Endothelial cell (in vitro differentiated cells): Measurements from ENCODE around the gene HAPLN2. TPM values are rescaled to one million over a fixed set of nuclear protein-coding genes. Genes with fewer than 3 reads are reported as not detected.

Experiments used
- DNase-seq: peaks from one replicate; pipeline ENCODE4 v3.0.0; 2021; ENCODE audit warnings: low spot score
- H3K27ac Mint-ChIP-seq: one replicate; pipeline ENCODE4 v1.8.0; 2021; ENCODE audit warnings: mixed read lengths, inconsistent platforms; ENCODE audit not compliant: unreplicated experiment
- H3K27me3 Mint-ChIP-seq: one replicate; pipeline ENCODE4 v1.8.0; 2021; ENCODE audit warnings: mild to moderate bottlenecking, moderate library complexity, mixed read lengths, inconsistent platforms; ENCODE audit not compliant: unreplicated experiment
- H3K36me3 Mint-ChIP-seq: one replicate; pipeline ENCODE4 v1.8.0; 2021; ENCODE audit warnings: mild to moderate bottlenecking, low read depth, mixed read lengths, inconsistent platforms; ENCODE audit not compliant: unreplicated experiment
- H3K4me1 Mint-ChIP-seq: one replicate; pipeline ENCODE4 v1.8.0; 2021; ENCODE audit warnings: mild to moderate bottlenecking, mixed read lengths, inconsistent platforms; ENCODE audit not compliant: unreplicated experiment
- H3K4me3 Mint-ChIP-seq: one replicate; pipeline ENCODE4 v1.8.0; 2021; ENCODE audit warnings: mild to moderate bottlenecking, mixed read lengths, inconsistent platforms; ENCODE audit not compliant: unreplicated experiment
- H3K9me3 Mint-ChIP-seq: one replicate; pipeline ENCODE4 v1.8.0; 2021; ENCODE audit warnings: mixed read lengths, inconsistent platforms; ENCODE audit not compliant: unreplicated experiment
- CTCF ChIP-seq: fragments of 200-600 bp; sonication (generic); IDR thresholded peaks from one replicate; pipeline ENCODE4 v1.5.0; 2021; ENCODE audit warnings: antibody characterized with exemption; ENCODE audit not compliant: unreplicated experiment
- total RNA-seq: library from RNA; stranded (reverse); fragmentation: NEBNext Ultra II Directional; extraction: Animal tissue kit (Norgen Biotek cat#: 25700); gene quantifications from one replicate; pipeline ENCODE4 v1.2.1, GENCODE V29; 2021; ENCODE audit not compliant: unreplicated experiment

HAPLN2 gene
- total RNA-seq, 1 donor from 2014 or later = 1.3 TPM

- Mint-ChIP-seq H3K27ac (no peak overlapping the region), H3K9me3 (peaks cover 5% of the 10 kb centered on the region), H3K4me3 (no peak overlapping the region), H3K36me3 (peaks cover 18% of the 10 kb centered on the region), H3K27me3 (peaks cover 13% of the 10 kb centered on the region), H3K4me1 (peaks cover 12% of the 10 kb centered on the region)
- DNase-seq = no peak
- no peak for TF ChIP-seq CTCF
Observed at GRCh38 chr1:156646738-156647211, 27.6 kb downstream of the HAPLN2 start.

- H3K27ac Mint-ChIP-seq = no peak overlapping the region
- H3K36me3 Mint-ChIP-seq = peaks cover 18% of the 10 kb centered on the region
- H3K9me3 Mint-ChIP-seq = peaks cover 5% of the 10 kb centered on the region
- TF ChIP-seq CTCF = no peak
- H3K4me1 Mint-ChIP-seq = peaks cover 11% of the 10 kb centered on the region
- H3K4me3 Mint-ChIP-seq = no peak overlapping the region
- no peak for DNase-seq
- H3K27me3 Mint-ChIP-seq = peaks cover 16% of the 10 kb centered on the region
Observed at GRCh38 chr1:156647351-156647750, 28.1 kb downstream of the HAPLN2 start.

- Mint-ChIP-seq H3K9me3 (peaks cover 5% of the 10 kb centered on the region), H3K27me3 (peaks cover 16% of the 10 kb centered on the region), H3K27ac (no peak overlapping the region), H3K36me3 (peaks cover 22% of the 10 kb centered on the region), H3K4me1 (peaks cover 7% of the 10 kb centered on the region), H3K4me3 (no peak overlapping the region)
- DNase-seq = no peak
- no peak for TF ChIP-seq CTCF
Observed at GRCh38 chr1:156648496-156648895, 29.3 kb downstream of the HAPLN2 start.

- no peak for TF ChIP-seq CTCF
- Mint-ChIP-seq H3K27me3 (peaks cover 16% of the 10 kb centered on the region), H3K4me1 (peaks cover 9% of the 10 kb centered on the region), H3K4me3 (no peak overlapping the region), H3K9me3 (peaks cover 5% of the 10 kb centered on the region), H3K36me3 (peaks cover 22% of the 10 kb centered on the region), H3K27ac (no peak overlapping the region)
- DNase-seq = no peak
Observed at GRCh38 chr1:156648951-156649350, 29.7 kb downstream of the HAPLN2 start.

GRCh38 chr1:156652131-156652991, 33.1 kb downstream of the HAPLN2 start:
- Mint-ChIP-seq H3K9me3 (no peaks in the 10 kb centered on the region), H3K36me3 (peaks cover 13% of the 10 kb centered on the region), H3K4me1 (peaks cover 7% of the 10 kb centered on the region), H3K27me3 (peaks cover 19% of the 10 kb centered on the region), H3K27ac (no peak overlapping the region), H3K4me3 (peak overlapping the region; percentile 26)
- peak; percentile 61 for DNase-seq
- no peak for TF ChIP-seq CTCF
